Raji (cell line): ENCODE data around the gene ZNF207.

Experiments used
- POLR2A ChIP-seq: IDR thresholded peaks from 2 replicates; pipeline ENCODE4 v1.6.1; 2011; ENCODE audit warnings: low read depth, low read length, control low read depth; ENCODE audit not compliant: insufficient read depth

The ZNF207 gene

GRCh38 chr17:32355649-32356377 is 5.9 kb downstream of the ZNF207 start:
- TF ChIP-seq POLR2A = no peak

DNA sequence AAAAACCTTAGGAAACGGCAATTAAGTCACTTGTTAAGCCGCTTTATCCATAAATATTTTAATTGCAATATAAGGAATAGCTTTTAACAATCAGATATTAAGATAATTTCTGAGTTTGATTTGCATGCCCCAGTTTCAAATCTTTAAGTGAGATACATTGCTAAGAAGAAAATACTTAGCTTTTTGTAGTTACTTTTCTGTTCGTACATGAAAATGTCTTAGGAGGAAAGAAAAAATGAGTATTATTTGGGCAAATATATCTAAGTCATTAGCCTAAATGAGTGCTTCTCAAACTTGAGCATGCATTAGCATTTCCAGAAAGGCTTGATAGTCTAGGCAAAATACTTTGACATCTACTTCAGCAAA is 6.4 kb downstream of the ZNF207 start:
- no peak for TF ChIP-seq POLR2A

DNA sequence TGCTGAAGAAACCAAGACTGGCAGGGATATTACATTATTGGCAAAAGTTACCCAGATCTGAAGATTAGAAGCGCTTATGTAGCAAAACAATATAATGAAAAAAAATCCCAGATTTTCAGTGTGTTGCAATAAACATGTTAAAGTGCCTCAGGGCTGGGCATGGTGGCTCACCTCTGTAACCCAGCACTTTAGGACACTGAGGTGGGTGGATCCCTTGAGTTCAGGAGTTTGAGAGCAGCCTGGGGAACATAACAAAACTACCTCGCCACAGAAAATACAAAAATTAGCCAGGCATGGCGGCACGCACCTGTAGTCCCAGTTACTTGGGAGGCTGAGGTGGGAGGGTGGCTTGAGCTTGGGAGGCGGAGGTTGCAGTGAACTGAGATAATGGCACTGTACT is 6.8 kb downstream of the ZNF207 start:
- TF ChIP-seq POLR2A = no peak

GRCh38 chr17:32357615-32358014 is 7.7 kb downstream of the ZNF207 start:
- no peak for TF ChIP-seq POLR2A

- TF ChIP-seq POLR2A = no peak
Measured at GRCh38 chr17:32361270-32361669, 11.3 kb downstream of the ZNF207 start.

DNA sequence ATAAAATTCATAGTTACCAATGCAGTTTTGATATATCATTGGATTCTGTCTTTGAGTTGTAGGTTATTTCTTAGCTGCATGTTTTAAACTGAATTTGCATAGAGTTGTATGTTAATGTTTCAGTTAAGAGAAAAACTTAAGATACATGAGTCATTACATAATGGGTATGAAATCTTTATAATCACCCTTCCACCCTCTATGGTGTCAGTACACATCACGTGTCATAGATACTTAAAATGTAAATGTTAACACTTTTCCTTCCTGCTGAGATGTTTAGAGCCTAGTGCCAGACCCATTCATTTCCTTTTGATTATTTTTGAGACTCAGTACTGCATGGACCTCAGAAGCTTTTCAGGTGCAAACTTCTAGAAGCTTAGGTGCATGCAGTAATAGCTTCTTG is 20.5 kb downstream of the ZNF207 start:
- TF ChIP-seq POLR2A = no peak

- no peak for TF ChIP-seq POLR2A
Measured at GRCh38 chr17:32382526-32383223, 32.7 kb downstream of the ZNF207 start.

DNA sequence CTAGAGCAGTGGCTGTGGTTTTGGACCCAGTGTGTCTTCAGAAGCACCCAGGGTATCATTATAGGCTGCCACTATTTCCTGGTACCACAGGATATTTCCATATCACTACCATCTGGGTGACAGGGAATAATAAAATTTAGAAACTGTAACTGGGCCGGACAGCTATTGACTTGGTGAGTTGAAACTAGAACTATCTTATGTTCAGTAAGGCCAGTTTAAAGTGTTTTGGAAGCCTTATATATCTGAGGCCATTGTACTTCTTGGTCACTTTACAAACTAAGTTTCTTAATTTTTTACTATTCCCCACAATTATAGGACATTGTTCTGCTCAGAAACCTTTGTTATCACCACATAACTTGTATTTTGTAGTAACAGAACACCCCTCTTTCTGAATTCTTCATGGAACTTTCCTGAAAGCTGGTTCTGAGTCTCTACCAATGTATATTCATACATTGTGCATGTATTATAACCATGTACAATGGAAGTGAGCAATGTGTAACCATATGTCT is 34.0 kb downstream of the ZNF207 start:
- TF ChIP-seq POLR2A = no peak

DNA sequence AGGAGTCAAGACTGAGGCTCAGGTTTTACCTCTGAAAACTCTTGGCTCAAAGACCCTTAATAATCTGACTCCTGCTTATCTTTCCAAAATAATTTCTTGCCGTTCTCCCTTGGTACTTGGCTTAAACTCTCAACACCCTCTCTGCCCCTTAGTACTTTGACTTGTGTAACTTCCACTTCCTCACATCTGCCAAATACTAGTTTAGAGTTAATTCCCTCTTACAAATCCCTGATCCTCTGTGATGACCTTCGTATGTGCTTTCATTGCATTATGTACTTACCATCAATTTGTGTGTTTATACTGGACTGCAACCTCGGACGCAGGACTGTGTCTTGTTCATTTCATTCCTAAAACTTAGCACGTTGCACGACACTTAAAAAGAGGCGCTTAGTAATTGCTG is 35.2 kb downstream of the ZNF207 start:
- TF ChIP-seq POLR2A = no peak

DNA sequence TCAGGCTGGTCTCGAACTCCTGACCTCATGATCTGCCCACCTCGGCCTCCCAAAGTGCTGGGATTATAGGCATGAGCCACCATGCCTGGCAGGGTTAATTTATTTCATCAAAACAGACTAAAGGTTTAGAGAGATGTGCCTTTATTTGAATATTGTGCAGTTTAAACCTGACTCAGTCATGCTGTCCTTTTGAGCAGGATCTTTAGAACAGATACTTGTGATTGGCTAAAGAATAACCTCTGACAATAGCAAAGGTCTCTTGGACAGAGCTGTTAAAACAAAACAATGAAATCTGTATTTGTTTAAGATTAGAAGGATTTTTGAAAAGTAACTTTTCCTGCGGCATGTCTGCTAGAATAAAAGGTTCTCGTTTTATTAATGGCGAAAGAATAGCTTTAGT is 36.0 kb downstream of the ZNF207 start:
- no peak for TF ChIP-seq POLR2A

DNA sequence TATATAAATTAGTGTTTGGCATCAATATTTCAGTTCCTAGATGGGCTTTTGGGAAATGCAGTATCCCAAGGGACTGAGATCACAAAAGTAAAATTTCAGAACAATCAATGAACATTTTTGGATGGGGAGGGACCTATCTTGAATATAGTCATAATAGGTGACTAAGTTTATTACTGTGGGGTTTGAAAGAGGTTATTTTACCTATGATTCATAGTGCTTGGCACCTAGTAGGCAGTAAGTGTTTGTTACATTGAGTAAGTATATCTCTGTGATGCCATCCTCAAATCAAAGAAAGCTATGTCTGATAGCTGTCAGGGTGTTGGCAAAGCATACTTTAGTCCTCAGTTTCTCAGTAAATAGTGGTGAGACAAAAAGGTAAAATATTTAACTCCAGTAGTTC is 36.9 kb downstream of the ZNF207 start:
- TF ChIP-seq POLR2A = no peak

GRCh38 chr17:32388613-32389459 is 38.9 kb downstream of the ZNF207 start:
- TF ChIP-seq POLR2A = no peak

- TF ChIP-seq POLR2A = no peak
Measured at GRCh38 chr17:32393904-32394303, 43.9 kb downstream of the ZNF207 start.

DNA sequence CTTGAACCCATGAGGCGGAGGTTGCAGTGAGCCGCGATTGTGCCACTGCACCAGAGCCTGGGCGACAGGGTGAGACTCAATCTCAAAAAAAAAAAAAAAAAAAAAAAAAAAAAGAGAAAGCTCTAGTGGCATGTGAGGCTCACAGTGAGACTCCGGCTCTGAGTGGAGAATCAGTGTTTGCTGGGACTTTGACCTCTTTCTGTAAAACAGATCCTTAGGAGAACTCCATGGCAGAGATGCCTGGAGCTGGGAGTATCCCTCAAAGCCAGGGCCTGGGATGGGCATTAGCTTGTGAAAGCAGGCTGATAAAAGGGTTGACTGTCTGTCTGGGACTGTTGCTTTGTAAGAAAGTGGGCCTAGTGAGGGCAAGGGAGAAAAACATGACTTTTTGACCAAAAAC is 46.4 kb downstream of the ZNF207 start:
- TF ChIP-seq POLR2A = no peak

GRCh38 chr17:32398946-32399345 is 49.0 kb downstream of the ZNF207 start:
- no peak for TF ChIP-seq POLR2A

DNA sequence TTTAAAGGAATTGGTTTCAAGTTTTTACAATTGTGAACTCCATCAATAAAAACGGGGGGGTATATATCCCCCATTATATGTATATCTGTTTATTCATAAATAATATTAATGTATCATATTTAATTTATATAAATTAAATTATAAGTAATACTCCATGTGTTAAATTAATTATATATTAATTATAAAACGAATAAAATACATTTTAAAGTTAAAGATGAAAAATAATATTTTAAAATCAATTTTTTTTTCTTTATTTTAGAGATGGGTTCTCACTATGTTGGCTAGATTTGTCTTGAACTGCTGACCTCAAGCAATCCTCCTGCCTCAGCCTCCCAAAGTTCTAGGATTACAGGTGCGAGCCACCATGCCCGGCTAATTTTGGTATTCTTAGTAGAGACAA is 76.9 kb downstream of the ZNF207 start:
- no peak for TF ChIP-seq POLR2A
